Uterus (tissue), 4 donors: Measurements from ENCODE around the gene UXS1. TPM values are rescaled to one million over a fixed set of nuclear protein-coding genes. Genes with fewer than 3 reads are reported as not detected.

Experiments
- DNase-seq, 2 donors: peaks; one replicate each; pipeline ENCODE4 v3.0.0-alpha.2; 2019 to 2020
- H3K27ac ChIP-seq, 2 donors: fragments of 200-600 bp; sonication (generic); 1 replicate in 1 of 2; 2 replicates in 1 of 2; pipeline ENCODE4 v1.5.1; 2016 to 2018
- H3K27me3 ChIP-seq, 2 donors: fragments of 200-600 bp; sonication (generic); one replicate each; pipeline ENCODE4 v1.5.1; 2018 to 2019; ENCODE audit warnings: control low read depth in 1 of 2
- H3K36me3 ChIP-seq, 2 donors: fragments of 200-600 bp; sonication (generic); one replicate each; pipeline ENCODE4 v1.5.1; 2019; ENCODE audit warnings: control low read depth in 1 of 2
- H3K4me1 ChIP-seq, 2 donors: fragments of 200-600 bp; sonication (generic); one replicate each; pipeline ENCODE4 v1.5.1; 2018 to 2019; ENCODE audit warnings: control low read depth in 1 of 2
- H3K4me3 ChIP-seq, 2 donors: fragments of 200-600 bp; sonication (generic); 1 replicate in 1 of 2; 2 replicates in 1 of 2; pipeline ENCODE4 v1.5.1; 2018 to 2019; ENCODE audit warnings: mild to moderate bottlenecking in 1 of 2
- H3K9me3 ChIP-seq, 2 donors: fragments of 200-600 bp; sonication (generic); one replicate each; pipeline ENCODE4 v1.5.1; 2019; ENCODE audit warnings: control low read depth in 1 of 2
- CTCF ChIP-seq, 4 experiments: fragments of 200-600 bp in 2 of 4; fragments of 450-650 bp in 2 of 4; sonication (generic) in 2 of 4; IDR thresholded peaks; one replicate each; pipeline ENCODE4 v1.5.1; 2016 to 2019; ENCODE audit warnings: antibody characterized with exemption in 4 of 4, mild to moderate bottlenecking in 2 of 4, moderate library complexity in 1 of 4
- POLR2A ChIP-seq, 2 donors: fragments of 450-650 bp; IDR thresholded peaks; one replicate each; pipeline ENCODE4 v1.6.1; 2016; ENCODE audit warnings: antibody characterized with exemption in 2 of 2, mild to moderate bottlenecking in 1 of 2, moderate library complexity in 1 of 2
- intact Hi-C: fragments of 100-400 bp; cut with DNase I; formaldehyde crosslinking; loops from one replicate; pipeline ENCODE4 v1.15.1; 2023; ENCODE audit warnings: low total_unique reads
- total RNA-seq, 4 donors: library from RNA; depleted of rRNA in 3 of 4; stranded (reverse); fragments of >200 nt in 3 of 4; gene quantifications; one replicate each; pipeline versions ENCODE4 v1.1.0 to v1.2.4, GENCODE V29; 2014 to 2023
- donor health status: DM: yes; HTN: yes; CAD: no.

The UXS1 gene
- total RNA-seq, 4 donors from 2014 or later: 26.2 to 103 (median 74.8) TPM

- no peak for TF ChIP-seq CTCF (IDR thresholded peaks at IDR 0.05)
- no peak for TF ChIP-seq POLR2A (IDR thresholded peaks at IDR 0.05)
- Histone ChIP-seq H3K27ac (no peak overlapping the region), H3K4me1 (no peaks in the 10 kb centered on the region), H3K27me3 (no peaks in the 10 kb centered on the region), H3K36me3 (no peaks in the 10 kb centered on the region), H3K4me3 (no peak overlapping the region), H3K9me3 (no peaks in the 10 kb centered on the region)
- no peak for DNase-seq
- intact Hi-C loops: no loop called here
Observed at GRCh38 chr2:106114166-106114565, 79.9 kb downstream of the UXS1 start.

DNA sequence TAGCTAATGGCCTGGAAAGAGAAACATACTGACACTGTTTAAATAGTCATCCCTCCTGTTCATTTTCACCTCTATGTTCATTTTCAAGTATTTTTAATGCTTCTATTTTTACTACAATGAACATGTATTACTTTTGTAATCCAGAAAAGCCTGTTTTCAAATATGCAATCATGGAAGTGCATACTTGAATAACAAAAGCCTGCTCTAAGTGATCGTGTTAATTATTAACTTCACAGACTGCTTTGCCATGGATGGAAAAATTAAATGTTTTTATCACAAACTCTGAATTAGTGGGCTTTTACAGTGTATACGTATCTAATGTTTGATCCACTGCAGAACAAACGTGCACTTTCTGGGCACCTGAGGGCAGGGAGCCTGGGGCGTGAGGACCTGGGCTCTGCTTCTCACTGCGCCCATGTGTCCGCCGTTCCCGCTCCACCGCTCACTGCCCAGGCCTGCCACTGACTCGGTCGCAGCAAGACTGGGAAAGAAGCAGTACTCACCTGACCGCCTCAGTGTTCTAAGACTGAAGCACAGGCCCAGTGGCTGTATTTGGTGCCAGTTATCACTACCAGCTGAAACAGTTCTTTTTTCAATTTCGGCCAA is 80.6 kb downstream of the UXS1 start:
- intact Hi-C loops: no loop called here
- DNase-seq: no peak
- Histone ChIP-seq H3K4me1 (no peaks in the 10 kb centered on the region), H3K36me3 (no peaks in the 10 kb centered on the region), H3K27me3 (no peaks in the 10 kb centered on the region), H3K4me3 (no peak overlapping the region), H3K9me3 (no peaks in the 10 kb centered on the region), H3K27ac (no peak overlapping the region)
- TF ChIP-seq POLR2A (IDR thresholded peaks at IDR 0.05) (no peak), CTCF (IDR thresholded peaks at IDR 0.05) (no peak)

GRCh38 chr2:106111882-106112571 is 82.1 kb downstream of the UXS1 start:
- Histone ChIP-seq H3K9me3 (no peaks in the 10 kb centered on the region), H3K27ac (no peak overlapping the region), H3K4me3 (no peak overlapping the region), H3K36me3 (no peaks in the 10 kb centered on the region), H3K4me1 (no peaks in the 10 kb centered on the region), H3K27me3 (no peaks in the 10 kb centered on the region)
- intact Hi-C loops: no loop called here
- TF ChIP-seq POLR2A (IDR thresholded peaks at IDR 0.05) (no peak), CTCF (IDR thresholded peaks at IDR 0.05) (no peak)
- DNase-seq: no peak

GRCh38 chr2:106109675-106110424 is 84.3 kb downstream of the UXS1 start:
- Histone ChIP-seq H3K27ac (no peak overlapping the region), H3K4me1 (no peaks in the 10 kb centered on the region), H3K9me3 (no peaks in the 10 kb centered on the region), H3K27me3 (no peaks in the 10 kb centered on the region), H3K4me3 (no peak overlapping the region), H3K36me3 (no peaks in the 10 kb centered on the region)
- TF ChIP-seq CTCF (IDR thresholded peaks at IDR 0.05) (no peak), POLR2A (IDR thresholded peaks at IDR 0.05) (no peak)
- no peak for DNase-seq
- intact Hi-C loops: loop anchor here (10.0 kb wide), 2 partner anchors 435 to 475 kb away; no protein-coding TSS in a partner anchor

GRCh38 chr2:106108791-106109190 is 85.3 kb downstream of the UXS1 start:
- no peak for DNase-seq
- intact Hi-C loops: loop anchor here (10.0 kb wide), 2 partner anchors 436 to 476 kb away; no protein-coding TSS in a partner anchor
- TF ChIP-seq CTCF (IDR thresholded peaks at IDR 0.05): no peak
- TF ChIP-seq POLR2A (IDR thresholded peaks at IDR 0.05): no peak

More at GRCh38 chr2:106108791-106109190, 85.3 kb downstream of the UXS1 start:
- Histone ChIP-seq H3K4me1 (no peaks in the 10 kb centered on the region), H3K36me3 (no peaks in the 10 kb centered on the region), H3K9me3 (no peaks in the 10 kb centered on the region), H3K27ac (no peak overlapping the region), H3K27me3 (no peaks in the 10 kb centered on the region), H3K4me3 (no peak overlapping the region)
